GM18517 (cell line): Measurements from ENCODE around the gene PLD5.
"Not testable (repeated sequence)": the region's sequence is repeated elsewhere in the genome, so short reads cannot be mapped to it uniquely, and the experiment has no call there.

Experiments used
- ATAC-seq: cut with Tn5 transposase; IDR thresholded peaks from one replicate; pipeline ENCODE4 v1.9.1; 2021; ENCODE audit warnings: mild to moderate bottlenecking, moderate library complexity; ENCODE audit not compliant: unreplicated experiment

The PLD5 gene

DNA sequence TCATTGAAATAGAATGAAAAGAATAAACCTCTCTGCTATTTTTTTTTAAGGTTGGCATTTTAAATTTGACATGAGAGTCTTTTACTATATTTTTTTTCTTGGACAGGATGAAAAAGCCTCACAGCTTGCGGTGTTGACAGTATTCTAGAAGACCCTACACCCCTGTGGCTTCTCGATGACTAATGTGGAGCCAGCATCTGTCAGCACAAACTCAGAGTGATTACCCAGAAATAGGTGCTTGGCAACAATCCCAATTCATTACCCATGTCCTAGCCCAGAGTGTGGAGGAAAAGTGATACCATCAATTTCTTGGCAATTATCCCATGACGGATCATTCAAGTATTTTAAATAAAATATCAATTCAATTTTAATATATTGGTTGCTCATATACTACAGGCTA lies 338.8 kb downstream of the PLD5 start:
- ATAC-seq = no peak

DNA sequence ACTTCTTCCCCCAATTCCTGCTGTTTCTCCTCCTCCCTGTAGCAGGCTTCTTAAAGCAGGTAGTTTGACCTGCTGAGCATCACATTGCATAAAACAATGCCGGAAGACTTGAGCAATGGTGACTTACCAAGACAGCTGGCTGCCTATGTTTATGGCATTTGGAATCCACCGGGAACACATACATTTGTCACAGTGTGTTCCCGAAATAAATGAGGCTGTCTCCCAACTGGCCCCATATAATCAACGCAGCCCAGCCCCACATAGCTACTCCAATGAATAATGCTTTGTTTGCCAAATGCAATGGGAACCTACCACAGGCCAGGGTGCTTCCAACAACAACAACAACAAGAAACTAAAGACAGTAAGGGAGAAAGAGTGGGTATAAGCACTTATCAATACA lies 339.5 kb downstream of the PLD5 start:
- ATAC-seq = no peak

DNA sequence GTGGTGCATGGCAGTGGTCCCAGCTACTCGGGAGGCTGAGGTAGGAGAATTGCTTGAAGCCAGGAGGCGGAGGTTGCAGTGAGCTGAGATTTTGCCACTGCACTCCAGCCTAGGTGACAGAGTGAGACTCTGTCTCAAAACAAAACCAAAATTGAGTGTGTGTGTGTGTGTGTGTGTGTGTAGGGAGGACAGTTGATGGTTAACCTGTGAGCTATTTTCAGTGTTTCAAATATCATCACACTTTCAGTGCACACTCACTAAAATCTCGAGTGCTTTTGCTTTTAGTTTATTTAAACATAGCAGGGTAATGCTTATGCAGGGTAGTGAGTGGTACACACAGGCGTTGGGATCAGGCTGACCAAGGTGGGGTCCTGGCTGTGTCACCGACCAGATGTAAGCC lies 344.7 kb downstream of the PLD5 start:
- peak; percentile 95 for ATAC-seq

DNA sequence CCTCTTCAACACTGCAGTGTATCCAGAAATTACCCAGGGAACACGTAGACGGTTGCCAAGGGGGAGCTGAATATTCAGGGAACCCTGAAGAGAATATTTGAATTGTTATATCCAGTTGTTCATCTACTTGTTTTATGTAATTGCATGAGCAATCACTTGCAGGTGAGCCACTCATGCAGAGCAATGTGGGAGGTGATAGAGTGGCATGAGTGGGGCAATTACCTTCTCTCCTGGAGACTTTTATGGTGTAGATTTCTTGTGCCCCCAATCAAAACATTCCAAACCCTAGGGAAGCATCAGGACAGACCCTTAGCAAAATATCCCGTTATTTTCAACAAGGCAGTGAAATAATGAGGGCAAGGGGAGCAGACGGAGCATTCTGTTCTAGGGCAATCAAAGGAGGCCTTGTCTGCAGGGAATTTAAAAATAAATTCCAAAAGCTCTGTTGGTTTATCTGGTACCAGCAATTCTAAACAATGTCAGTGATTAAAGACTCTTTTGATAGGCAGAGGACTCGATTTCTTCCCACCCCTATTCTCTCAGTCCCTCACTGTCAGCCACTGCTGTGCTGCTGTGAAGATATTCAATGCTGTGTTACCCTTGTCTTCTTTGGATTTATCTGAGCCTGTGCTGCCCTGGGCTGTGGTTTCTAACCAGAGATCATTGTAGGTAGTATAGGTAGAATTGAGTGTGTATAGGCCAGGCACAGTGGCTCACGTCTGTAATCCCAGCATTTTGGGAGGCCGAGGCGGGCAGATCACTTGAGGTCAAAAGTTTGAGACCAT lies 345.4 kb downstream of the PLD5 start:
- ATAC-seq = no peak

DNA sequence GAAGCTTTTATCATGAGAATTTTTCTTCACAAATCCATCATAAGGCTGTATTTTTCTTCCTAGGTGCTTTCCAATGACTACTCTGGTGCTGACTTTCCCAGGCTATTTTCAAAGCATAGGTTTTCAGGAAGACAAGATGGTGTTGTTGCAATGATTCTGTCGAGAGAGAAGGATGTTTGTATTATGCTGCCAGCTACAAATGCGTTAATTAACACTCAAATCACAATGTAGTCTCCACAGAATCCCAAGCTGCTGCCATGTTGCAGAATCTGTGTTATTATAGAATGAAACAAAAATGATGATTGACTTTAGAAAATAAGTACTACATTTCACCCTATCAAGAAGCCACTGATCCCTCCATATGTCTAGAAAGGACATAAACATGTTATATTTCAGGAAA lies 346.1 kb downstream of the PLD5 start:
- no peak for ATAC-seq

DNA sequence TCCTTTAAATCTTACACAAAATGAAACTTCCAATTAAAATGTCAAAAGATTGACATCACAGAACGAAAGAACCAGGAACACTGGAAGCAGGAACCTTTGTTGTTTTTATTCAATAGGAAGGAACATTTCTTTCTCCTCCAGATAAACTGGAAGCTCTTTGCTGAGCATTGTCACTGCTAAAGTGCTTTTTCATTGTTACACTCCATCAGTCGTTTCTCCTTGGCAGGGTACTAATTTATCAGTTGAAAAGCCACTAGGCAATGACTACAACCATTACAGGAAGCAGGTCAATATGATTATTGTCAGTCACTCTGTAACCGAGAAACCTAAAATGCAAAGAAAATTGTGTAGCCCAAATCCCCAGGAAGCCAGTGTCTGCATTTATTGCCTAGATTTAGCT lies 362.4 kb downstream of the PLD5 start:
- no peak for ATAC-seq

DNA sequence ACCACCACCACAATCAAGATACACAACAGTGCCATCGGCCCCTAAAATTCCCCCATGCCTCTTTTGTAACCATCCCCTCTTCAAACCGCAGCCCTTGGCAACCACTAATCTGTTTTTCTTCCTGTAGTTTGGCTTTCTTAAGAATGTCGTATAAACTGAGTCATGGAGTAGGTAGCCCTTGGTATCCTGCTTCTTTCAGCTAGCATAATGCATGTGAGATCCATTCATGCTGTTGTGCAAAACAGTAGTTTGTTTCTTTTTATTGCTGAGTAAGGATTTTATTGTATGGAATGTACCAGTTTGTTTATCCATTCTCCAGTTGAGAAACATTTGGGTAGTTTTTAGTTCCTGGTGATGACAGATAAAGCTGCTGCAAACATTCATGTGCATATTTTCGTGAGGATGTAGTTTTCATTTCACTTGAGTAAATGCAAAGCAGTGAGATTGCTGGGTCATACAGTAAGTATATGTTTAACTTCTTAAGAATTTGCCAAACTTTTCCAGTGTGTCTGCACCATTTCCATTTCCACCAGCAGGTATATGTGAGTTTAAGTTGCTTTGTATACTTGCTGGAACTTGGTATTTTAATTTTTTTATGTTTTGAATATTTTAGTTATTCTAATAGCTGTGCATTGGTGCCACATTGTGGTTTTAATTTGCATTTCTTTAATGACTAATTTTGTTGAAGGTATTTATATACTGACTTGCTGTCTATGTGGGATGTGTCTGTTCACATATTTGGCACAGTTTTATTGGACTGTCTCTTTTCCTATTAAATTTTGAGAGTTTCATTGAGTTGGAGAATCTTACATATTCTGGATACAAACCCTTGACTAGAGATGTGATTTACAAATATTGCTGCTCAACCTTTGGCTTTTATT lies 377.2 kb downstream of the PLD5 start:
- ATAC-seq = peak; percentile 73

DNA sequence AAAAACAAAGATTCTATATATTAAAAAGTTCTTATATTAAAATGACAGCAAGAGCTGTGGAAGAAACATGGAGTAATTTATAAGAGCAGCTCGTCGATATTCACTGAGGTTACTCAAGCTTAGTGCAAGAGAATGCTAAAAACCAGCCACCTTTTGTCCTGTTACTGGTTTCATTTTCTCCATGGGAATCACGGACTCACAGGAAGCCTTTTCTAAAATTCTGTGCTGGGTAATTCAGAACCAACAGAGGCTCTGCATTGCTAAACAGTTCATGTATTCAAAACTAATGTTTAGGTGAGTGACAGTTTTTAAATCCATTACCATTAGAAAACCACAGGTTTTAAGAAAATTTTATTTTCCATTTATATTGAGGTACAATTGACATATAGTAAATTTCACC lies 377.8 kb downstream of the PLD5 start:
- peak; percentile 20 for ATAC-seq

DNA sequence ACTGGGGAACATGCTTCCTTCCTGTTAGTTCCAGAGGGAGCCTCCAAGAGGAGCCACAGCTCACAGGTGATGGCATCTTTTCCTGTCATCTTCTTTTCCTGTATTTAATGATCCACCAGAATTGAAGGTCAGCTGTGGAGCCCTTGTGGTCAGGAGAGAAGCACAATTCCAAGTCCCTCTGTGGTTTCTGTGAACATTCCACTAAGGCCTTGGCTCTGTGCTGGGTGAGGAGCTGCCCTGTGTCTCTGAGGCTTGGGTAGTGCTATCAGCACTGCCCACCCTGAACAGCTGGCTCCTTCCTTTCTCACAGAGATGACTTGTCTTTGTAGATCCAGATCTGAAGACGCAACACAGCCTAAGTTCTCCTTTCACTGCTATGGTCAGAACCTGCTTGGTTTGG lies 383.7 kb downstream of the PLD5 start:
- ATAC-seq = no peak

DNA sequence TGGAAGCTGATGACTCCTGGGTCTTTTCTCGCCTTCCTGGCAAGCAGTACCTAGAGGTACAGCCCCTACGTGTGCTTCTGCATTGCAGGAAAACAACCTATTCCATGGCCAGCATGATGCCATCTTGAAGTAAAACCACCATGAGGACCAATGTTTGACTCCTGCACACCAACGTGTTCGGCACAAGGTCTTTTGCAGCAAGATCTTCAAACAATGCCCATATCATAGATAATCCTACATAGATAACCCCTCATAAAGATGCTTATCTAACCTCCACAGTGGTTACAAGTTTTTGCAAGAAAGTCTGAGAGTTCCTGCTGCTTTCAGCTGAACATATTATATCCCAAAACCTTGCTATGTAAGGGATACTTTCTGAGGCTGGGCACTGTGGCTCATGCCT lies 384.5 kb downstream of the PLD5 start:
- no peak for ATAC-seq

DNA sequence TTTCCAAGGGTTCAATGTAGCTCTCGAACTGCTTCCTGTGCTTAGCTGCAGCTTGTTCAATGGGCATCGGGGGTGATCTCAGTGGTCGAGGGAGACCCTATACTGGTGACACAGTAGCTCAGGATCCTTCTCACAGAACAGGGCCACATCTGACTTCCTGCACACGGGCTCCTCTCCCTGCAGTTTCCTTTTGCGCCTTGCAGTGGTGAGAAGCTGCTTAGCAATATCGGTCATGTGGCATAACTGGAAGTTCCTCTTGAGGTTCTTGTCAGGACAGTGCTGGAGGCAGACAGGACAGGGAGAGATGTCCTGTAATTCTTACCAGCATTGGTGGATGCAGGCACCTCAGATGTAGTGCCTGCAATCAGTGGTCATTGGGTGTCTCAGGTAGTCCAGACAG lies 385.1 kb downstream of the PLD5 start:
- peak; percentile 55 for ATAC-seq

DNA sequence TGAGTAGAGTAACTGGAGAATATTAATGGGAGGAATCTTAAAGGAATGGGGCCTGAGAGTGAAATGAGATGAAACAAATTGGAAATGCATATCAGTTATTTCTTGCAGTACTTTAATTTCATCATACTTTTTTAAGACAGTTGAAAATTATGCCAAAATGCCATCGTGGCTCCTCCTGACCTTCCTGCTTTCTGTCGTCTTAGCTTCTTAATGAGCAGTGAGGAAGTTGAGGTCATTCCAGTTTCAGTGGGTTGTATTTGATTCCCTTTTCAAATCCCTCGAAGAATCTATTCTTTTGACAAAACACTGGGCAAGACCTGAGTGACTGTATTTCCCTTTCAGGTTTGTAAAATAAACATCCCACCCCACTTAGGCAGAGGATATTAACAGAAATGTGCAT lies 390.7 kb downstream of the PLD5 start:
- ATAC-seq = no peak

DNA sequence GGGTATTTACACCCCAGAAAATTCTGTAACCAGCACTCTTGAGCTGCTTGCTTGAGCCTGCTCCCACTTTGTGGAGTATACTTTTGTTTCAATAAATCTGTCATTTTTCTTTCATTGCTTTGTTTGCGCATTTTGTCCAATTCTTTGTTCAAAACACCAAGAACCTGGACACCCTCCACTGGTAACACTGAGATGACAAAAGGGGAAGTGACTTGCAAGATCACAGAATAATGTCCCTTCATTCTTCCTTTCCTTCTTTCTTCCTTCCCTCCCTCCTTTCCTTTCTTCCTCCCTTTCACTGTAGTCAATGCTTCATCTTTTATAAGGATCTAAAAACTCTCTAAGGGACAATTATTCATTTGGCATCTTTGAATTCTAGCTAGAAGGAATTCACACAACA lies 391.1 kb downstream of the PLD5 start:
- ATAC-seq = no peak

DNA sequence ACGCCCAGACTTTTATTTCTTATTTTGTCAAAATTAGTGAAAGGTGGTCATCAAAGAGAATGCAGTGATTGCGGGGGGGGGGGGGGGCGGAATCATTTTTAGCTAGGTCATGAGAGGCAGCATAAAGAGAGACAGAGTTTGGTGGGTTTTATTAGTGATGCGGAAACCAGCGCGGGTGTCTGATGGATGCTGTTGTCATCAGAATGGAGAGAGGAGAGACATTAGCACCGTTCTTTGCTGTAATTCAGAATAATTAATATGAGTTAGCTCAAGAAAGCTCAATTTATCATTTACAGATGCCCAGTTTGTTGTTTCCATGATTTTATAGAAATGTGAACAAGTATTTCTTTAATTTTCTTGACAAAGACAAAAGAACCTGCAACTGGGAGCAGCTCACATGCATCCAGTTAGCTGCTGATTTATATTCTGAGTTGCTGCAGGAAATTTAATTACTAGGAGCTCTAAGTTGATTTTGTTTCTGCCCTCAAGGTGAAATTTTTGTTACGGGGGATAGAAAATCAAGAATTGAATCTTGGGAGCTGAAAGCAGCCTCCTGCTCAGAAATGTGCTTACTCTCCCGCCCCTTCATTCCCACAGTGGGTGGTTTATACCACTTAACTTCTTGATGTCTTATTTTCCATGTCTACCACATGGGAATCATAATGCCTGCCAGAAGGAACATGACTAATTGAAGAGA lies 392.2 kb downstream of the PLD5 start:
- no peak for ATAC-seq

DNA sequence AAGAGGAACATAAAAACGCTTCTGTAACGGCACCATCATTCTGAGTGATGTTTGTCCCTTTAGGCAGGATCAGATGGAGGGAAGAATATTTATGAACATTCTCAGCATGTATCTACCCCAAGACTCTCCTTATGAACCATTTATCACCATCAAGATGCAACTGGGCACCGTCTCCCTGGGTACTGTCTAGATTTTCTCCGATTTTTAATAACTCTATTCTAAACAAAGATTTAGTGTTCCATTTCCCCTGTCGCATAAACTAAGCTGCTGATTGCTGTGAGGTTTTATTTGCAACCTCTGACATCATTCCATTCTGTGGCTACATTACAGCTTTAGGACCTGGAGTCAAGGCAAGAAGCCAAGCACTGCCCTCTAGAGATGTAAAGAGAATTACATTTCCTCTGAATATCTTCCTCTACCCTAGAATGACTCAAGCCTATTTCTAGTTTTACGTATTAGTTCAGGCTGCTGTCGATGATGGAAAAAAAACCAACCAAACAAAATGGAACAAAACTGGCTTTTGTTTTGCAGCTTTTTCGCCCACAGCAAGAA lies 395.5 kb downstream of the PLD5 start:
- ATAC-seq = no peak

DNA sequence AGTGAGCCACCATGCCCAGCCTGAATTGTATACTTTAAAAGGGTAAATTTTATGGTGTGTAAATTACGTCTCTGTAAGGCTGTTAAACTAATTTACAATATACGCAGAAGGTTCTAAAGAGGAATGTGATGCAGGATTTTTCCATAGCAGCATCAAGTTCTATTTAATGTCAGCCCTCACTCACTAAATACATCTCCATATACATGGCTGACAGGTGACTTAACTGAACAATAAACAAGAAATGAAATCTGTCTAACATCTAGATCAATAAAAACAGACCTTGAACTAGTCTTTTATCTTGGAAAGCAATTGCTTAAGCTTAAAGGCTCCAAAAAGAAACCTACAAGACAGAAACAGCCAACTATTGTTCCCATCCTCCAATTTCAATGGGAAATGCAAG lies 404.1 kb downstream of the PLD5 start:
- no peak for ATAC-seq

DNA sequence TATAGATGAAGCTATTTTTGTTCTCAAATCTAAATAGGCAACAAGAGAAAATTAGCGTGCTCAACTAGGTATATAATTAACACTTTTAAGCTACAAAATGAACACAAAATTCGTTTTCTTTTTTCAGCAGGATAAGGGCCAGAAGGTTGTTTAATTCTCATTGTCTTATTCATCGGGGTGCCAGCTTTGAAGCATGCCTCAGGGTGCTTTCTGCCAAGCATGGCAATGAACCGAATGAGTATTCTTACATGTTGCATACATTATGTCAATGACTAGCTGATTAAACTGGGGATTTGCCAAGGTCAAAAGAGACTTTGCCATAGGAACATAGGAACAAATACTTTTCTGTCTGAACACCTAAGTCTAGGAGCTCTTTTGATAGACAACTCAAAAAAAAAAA lies 423.6 kb downstream of the PLD5 start:
- ATAC-seq = no peak

DNA sequence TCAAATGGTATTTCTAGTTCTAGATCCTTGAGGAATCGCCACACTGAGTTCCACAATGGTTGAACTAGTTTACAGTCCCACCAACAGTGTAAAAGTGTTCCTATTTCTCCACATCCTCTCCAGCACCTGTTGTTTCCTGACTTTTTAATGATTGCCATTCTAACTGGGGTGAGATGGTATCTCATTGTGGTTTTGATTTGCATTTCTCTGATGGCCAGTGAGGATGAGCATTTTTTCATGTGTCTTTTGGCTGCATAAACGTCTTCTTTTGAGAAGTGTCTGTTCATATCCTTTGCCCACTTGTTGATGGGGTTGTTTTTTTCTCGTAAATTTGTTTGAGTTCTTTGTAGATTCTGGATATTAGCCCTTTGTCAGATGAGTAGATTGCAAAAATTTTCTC lies 427.2 kb downstream of the PLD5 start:
- ATAC-seq = not testable (repeated sequence)

DNA sequence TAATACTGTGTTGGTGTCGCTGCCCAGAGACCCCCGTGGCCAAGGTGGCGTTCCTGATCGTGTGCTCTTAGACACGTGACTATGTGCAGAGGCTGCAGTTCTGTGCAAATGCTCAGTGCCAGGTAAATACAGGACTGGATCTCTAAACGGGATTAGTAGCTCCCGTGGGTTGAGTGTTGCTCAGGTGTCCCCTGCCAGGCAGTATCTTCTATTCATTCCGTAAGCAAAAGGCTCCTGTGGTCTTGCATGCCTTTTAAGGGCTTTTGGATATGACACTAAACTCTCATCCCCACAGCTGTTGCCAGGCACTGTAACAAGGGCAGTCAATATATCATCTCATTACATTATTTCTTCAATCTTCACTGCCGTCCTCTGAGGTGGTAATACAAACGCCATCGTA lies 431.4 kb downstream of the PLD5 start:
- no peak for ATAC-seq

DNA sequence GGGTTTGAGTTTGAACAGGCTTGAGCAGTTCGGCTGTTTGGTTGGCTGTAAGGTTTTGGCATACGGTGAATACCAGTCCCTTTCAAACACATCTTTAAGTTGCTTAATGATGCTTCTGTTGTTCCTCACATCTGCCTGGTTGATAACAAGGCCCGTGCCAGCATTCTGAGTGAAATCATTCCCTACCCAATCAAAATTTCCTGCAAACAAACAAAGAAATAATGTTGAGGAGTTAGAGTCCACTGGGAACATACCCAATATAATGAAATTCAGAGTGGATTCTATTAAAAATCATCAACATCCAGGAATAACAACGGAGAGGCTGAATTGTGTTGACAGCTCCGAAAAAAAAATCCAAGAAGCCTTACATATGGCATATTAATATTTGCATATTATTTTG lies 434.6 kb downstream of the PLD5 start:
- ATAC-seq = no peak

DNA sequence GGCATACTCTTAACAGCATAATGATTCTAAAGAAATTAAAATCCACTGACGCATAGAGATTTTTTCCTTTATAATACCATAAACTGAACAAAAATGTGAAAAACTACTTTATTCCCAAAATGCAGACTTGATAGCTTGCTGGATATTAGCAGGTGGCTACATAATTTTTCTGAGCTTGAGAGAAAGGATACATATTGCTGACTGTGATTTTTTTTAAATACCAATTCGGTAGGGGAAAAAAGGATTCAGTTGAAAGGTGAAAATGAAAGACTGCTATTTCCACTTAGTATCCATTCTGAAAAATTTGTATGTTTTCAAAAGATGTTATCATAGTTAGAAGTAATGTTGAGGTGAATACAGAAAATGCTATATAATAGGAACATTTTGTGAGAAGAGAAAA lies 435.6 kb downstream of the PLD5 start:
- ATAC-seq = no peak
